ENCODE results near the gene MCM7. TPM values are rescaled to one million over a fixed set of nuclear protein-coding genes. Genes with fewer than 3 reads are reported as not detected.
"Not testable (repeated sequence)": the region's sequence is repeated elsewhere in the genome, so short reads cannot be mapped to it uniquely, and the experiment has no call there.

MCM7 gene
- 163 and 176 TPM in 2 replicates for total RNA-seq (2014; rRNA removed; shearing (Covaris generic))
- polyA plus RNA-seq (2015; cell fraction: cytosol; rRNA removed), result 170 and 183 TPM in 2 replicates
- 608 TPM in 2 replicates for polyA plus RNA-seq (2015; cell fraction: nucleus; rRNA removed)

GRCh38 chr7:100101016-100101862 is at the start of gene MCM7, which contains the start of gene AP4M1:
TSS of gene MCM7 (minus strand) at chr7:100101397. CDS start at chr7:100101294, 103 bp downstream.
TSS of gene AP4M1 (plus strand) at chr7:100101643. CDS start at chr7:100101715, 72 bp downstream.
- DNase-seq (ENCODE audit: low read depth, low spot score), result peak; percentile 100
- in situ Hi-C loops (cut with HindIII; ENCODE audit: low pct_unique_long_range_greater_than_20kb, low sequenced_read_pairs), result no loop called here

GRCh38 chr7:100148559-100149328 is 47.5 kb upstream of the MCM7 start, which contains the start of gene LAMTOR4:
TSS of gene LAMTOR4 (plus strand) at chr7:100148918. CDS start at chr7:100148973, 55 bp downstream.
- in situ Hi-C loops (cut with HindIII; ENCODE audit: low pct_unique_long_range_greater_than_20kb, low sequenced_read_pairs), result no loop called here
- DNase-seq (ENCODE audit: low read depth, low spot score), result peak; percentile 100

GRCh38 chr7:100148225-100148558 is 47.0 kb upstream of the MCM7 start:
- in situ Hi-C loops (cut with HindIII; ENCODE audit: low pct_unique_long_range_greater_than_20kb, low sequenced_read_pairs), result no loop called here
- no peak for DNase-seq (ENCODE audit: low read depth, low spot score)

- no peak for DNase-seq (ENCODE audit: low read depth, low spot score)
- in situ Hi-C loops (cut with HindIII; ENCODE audit: low pct_unique_long_range_greater_than_20kb, low sequenced_read_pairs), result no loop called here
These were observed 46.1 kb upstream of the MCM7 start for GRCh38 chr7:100147278-100147677.

- DNase-seq (ENCODE audit: low read depth, low spot score); in situ Hi-C loops (cut with HindIII; ENCODE audit: low pct_unique_long_range_greater_than_20kb, low sequenced_read_pairs): not testable (repeated sequence)
These were observed 45.2 kb upstream of the MCM7 start for GRCh38 chr7:100146350-100146749.

- DNase-seq (ENCODE audit: low read depth, low spot score), result no peak
- in situ Hi-C loops (cut with HindIII; ENCODE audit: low pct_unique_long_range_greater_than_20kb, low sequenced_read_pairs), result no loop called here
These were observed 41.3 kb upstream of the MCM7 start for GRCh38 chr7:100142461-100142860.

GRCh38 chr7:100141555-100141949 is 40.4 kb upstream of the MCM7 start:
- in situ Hi-C loops (cut with HindIII; ENCODE audit: low pct_unique_long_range_greater_than_20kb, low sequenced_read_pairs), result no loop called here
- DNase-seq (ENCODE audit: low read depth, low spot score), result no peak

- in situ Hi-C loops (cut with HindIII; ENCODE audit: low pct_unique_long_range_greater_than_20kb, low sequenced_read_pairs), result no loop called here
- DNase-seq (ENCODE audit: low read depth, low spot score), result no peak
These were observed 36.9 kb upstream of the MCM7 start for GRCh38 chr7:100137851-100138760.

- DNase-seq (ENCODE audit: low read depth, low spot score), result peak; percentile 90
- in situ Hi-C loops (cut with HindIII; ENCODE audit: low pct_unique_long_range_greater_than_20kb, low sequenced_read_pairs), result no loop called here
These were observed 31.5 kb upstream of the MCM7 start for GRCh38 chr7:100132697-100133151.

GRCh38 chr7:100132126-100132525 is 30.9 kb upstream of the MCM7 start:
- in situ Hi-C loops (cut with HindIII; ENCODE audit: low pct_unique_long_range_greater_than_20kb, low sequenced_read_pairs), result no loop called here
- no peak for DNase-seq (ENCODE audit: low read depth, low spot score)

- in situ Hi-C loops (cut with HindIII; ENCODE audit: low pct_unique_long_range_greater_than_20kb, low sequenced_read_pairs), result no loop called here
These were observed 29.6 kb upstream of the MCM7 start for GRCh38 chr7:100130608-100131453.

GRCh38 chr7:100130220-100130607 is 29.0 kb upstream of the MCM7 start:
- DNase-seq (ENCODE audit: low read depth, low spot score); in situ Hi-C loops (cut with HindIII; ENCODE audit: low pct_unique_long_range_greater_than_20kb, low sequenced_read_pairs): not testable (repeated sequence)

More at GRCh38 chr7:100130608-100131453, 29.6 kb upstream of the MCM7 start:
- DNase-seq (ENCODE audit: low read depth, low spot score), result peak; percentile 76

- in situ Hi-C loops (cut with HindIII; ENCODE audit: low pct_unique_long_range_greater_than_20kb, low sequenced_read_pairs), result no loop called here
- no peak for DNase-seq (ENCODE audit: low read depth, low spot score)
These were observed 27.4 kb upstream of the MCM7 start for GRCh38 chr7:100128637-100128963.

- in situ Hi-C loops (cut with HindIII; ENCODE audit: low pct_unique_long_range_greater_than_20kb, low sequenced_read_pairs), result no loop called here
- no peak for DNase-seq (ENCODE audit: low read depth, low spot score)
These were observed 26.9 kb upstream of the MCM7 start for GRCh38 chr7:100127866-100128636.

GRCh38 chr7:100126931-100127865 is 26.0 kb upstream of the MCM7 start, which contains the start of gene MBLAC1:
TSS of gene MBLAC1 (plus strand) at chr7:100126967. CDS start at chr7:100127396, 429 bp downstream.
- in situ Hi-C loops (cut with HindIII; ENCODE audit: low pct_unique_long_range_greater_than_20kb, low sequenced_read_pairs), result no loop called here
- peak; percentile 93 for DNase-seq (ENCODE audit: low read depth, low spot score)
